Measurements from ENCODE around the gene DGKB. TPM values are rescaled to one million over a fixed set of nuclear protein-coding genes. Genes with fewer than 3 reads are reported as not detected.

The DGKB gene
- total and polyA plus RNA-seq, 2 donors (not counting 1 experiment from before 2014, with no cell fraction given), result 0.31 TPM; not detected in 1

DNA sequence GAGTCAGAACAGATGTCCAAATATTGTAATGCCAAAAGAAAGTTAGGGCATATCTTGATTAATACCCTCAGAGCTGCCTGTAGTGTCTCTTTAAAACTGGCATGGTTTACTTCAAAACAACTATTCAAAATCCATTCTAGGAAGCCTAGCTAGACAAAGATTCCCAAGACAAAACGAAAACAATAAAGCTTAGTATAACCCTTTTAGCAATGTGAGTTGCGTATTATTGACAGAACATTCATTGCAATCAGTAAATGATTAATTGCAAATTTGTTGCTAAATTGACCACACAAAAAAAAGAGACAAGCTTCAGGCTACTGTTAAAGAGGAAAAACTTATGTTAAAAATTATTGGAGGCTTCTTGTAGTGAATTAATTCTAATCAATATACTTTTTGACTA, 406.9 kb downstream of the DGKB start:
- Histone ChIP-seq H2AFZ (ENCODE audit: low read length) (no peak overlapping the region), H3K79me2 (ENCODE audit: control insufficient read depth, insufficient read depth, low read length) (no peaks in the 10 kb centered on the region), H4K20me1 (ENCODE audit: control insufficient read depth, extremely low read depth, insufficient read depth, low read length) (no peaks in the 10 kb centered on the region), H3K9ac (ENCODE audit: insufficient read depth, low read length) (no peak overlapping the region), H3K4me2 (ENCODE audit: extremely low read depth, insufficient read depth, low read length) (no peak overlapping the region), H3K9me3 (ENCODE audit: control insufficient read depth, insufficient read depth, low read depth, low read length) (no peaks in the 10 kb centered on the region), H3K4me3 (replicated peaks in 1 of 4; ENCODE audit: control extremely low read depth in 1 of 4, insufficient read depth in 1 of 4, low read depth in 3 of 4, low read length in 4 of 4) (no peak overlapping the region), H3K36me3 (ENCODE audit: control insufficient read depth, insufficient read depth, low read length) (no peaks in the 10 kb centered on the region), H3K4me1 (ENCODE audit: control insufficient read depth, extremely low read depth, insufficient read depth, low read length) (no peaks in the 10 kb centered on the region), H3K27me3 (ENCODE audit: control insufficient read depth, insufficient read depth, low read length) (no peaks in the 10 kb centered on the region), H3K27ac (ENCODE audit: insufficient read depth, low read length) (no peak overlapping the region)
- DNase-seq (ENCODE audit: low read depth in 2 of 2), result no peak
- no peak for TF ChIP-seq EZH2 (IDR thresholded peaks at IDR 0.05; ENCODE audit: low read length, missing control alignments)
- TF ChIP-seq, protein P1, sequence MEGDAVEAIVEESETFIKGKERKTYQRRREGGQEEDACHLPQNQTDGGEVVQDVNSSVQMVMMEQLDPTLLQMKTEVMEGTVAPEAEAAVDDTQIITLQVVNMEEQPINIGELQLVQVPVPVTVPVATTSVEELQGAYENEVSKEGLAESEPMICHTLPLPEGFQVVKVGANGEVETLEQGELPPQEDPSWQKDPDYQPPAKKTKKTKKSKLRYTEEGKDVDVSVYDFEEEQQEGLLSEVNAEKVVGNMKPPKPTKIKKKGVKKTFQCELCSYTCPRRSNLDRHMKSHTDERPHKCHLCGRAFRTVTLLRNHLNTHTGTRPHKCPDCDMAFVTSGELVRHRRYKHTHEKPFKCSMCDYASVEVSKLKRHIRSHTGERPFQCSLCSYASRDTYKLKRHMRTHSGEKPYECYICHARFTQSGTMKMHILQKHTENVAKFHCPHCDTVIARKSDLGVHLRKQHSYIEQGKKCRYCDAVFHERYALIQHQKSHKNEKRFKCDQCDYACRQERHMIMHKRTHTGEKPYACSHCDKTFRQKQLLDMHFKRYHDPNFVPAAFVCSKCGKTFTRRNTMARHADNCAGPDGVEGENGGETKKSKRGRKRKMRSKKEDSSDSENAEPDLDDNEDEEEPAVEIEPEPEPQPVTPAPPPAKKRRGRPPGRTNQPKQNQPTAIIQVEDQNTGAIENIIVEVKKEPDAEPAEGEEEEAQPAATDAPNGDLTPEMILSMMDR (conservative IDR thresholded peaks at IDR 0.05 in 1 of 2, IDR thresholded peaks at IDR 0.05 in 1 of 2; ENCODE audit: low read depth in 1 of 2, low read length in 2 of 2), result no peak

DNA sequence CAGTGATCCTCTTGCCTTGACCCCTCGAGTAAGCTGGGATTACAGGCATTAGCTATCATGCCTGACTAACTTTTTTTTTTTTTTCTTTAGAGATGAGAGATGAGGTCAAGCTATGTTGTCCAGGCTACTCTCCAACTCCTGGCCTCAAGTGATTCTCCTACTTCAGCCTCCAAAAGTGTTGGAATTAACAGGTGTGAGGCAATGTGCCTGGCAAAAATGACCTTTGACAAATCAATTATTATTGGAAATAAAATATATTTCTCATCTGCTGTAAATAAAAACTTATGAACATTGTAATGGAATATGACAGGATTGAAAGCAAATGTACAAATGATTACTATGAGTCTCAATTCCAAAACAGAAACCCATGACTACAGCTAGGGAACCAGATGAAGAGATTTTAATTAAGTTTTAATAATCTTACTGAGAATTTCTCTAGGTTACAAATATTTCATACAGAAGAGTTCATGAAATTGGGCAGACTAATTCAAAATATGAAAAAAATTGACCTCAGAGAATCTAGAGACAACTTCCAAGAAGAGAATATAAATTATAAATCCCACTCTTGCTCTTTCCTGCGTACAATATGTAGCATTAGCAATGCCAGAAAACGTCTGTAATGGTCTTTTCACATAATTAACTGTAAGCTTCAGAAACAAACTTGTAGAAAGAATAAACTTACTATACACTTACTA, 414.7 kb downstream of the DGKB start:
- no peak overlapping the region for H3K27ac ChIP-seq (ENCODE audit: insufficient read depth, low read length)
- no peak overlapping the region for H3K9ac ChIP-seq (ENCODE audit: insufficient read depth, low read length)
- H3K27me3 ChIP-seq (ENCODE audit: control insufficient read depth, insufficient read depth, low read length), result no peaks in the 10 kb centered on the region
- no peaks in the 10 kb centered on the region for H3K79me2 ChIP-seq (ENCODE audit: control insufficient read depth, insufficient read depth, low read length)
- no peaks in the 10 kb centered on the region for H3K36me3 ChIP-seq (ENCODE audit: control insufficient read depth, insufficient read depth, low read length)
- H3K4me2 ChIP-seq (ENCODE audit: extremely low read depth, insufficient read depth, low read length), result no peak overlapping the region
- H3K4me1 ChIP-seq (ENCODE audit: control insufficient read depth, extremely low read depth, insufficient read depth, low read length), result no peaks in the 10 kb centered on the region
- H3K9me3 ChIP-seq (ENCODE audit: control insufficient read depth, insufficient read depth, low read depth, low read length), result no peaks in the 10 kb centered on the region
- H2AFZ ChIP-seq (ENCODE audit: low read length), result no peak overlapping the region
- TF ChIP-seq, protein P1 (conservative IDR thresholded peaks at IDR 0.05 in 1 of 2, IDR thresholded peaks at IDR 0.05 in 1 of 2; ENCODE audit: low read depth in 1 of 2, low read length in 2 of 2), result no peak
- no peak for TF ChIP-seq EZH2 (IDR thresholded peaks at IDR 0.05; ENCODE audit: low read length, missing control alignments)
- no peak overlapping the region for H3K4me3 ChIP-seq (replicated peaks in 1 of 4; ENCODE audit: control extremely low read depth in 1 of 4, insufficient read depth in 1 of 4, low read depth in 3 of 4, low read length in 4 of 4)
- DNase-seq (ENCODE audit: low read depth in 2 of 2), result no peak
- no peaks in the 10 kb centered on the region for H4K20me1 ChIP-seq (ENCODE audit: control insufficient read depth, extremely low read depth, insufficient read depth, low read length)

DNA sequence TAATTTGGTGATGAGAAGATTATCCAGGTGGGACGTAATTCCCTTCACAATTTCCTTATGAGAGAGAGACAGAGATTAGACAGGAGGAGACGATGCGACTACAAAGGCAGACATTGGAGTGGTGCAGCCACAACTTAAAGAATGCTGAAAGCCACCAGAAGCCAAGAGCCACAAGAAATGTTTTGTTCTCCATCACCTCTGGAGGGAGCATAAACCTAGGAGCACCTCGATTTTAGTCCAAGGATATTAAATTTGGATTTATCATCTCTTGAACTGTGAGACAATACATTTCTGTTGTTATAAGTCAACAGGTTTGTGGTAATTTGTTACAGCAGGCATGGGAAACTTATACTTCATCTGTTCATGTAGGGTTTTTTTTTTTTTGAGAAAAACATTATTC, 418.9 kb downstream of the DGKB start:
- no peak overlapping the region for H3K9ac ChIP-seq (ENCODE audit: insufficient read depth, low read length)
- no peak overlapping the region for H2AFZ ChIP-seq (ENCODE audit: low read length)
- H3K4me1 ChIP-seq (ENCODE audit: control insufficient read depth, extremely low read depth, insufficient read depth, low read length), result no peaks in the 10 kb centered on the region
- H3K79me2 ChIP-seq (ENCODE audit: control insufficient read depth, insufficient read depth, low read length), result no peaks in the 10 kb centered on the region
- no peak overlapping the region for H3K4me2 ChIP-seq (ENCODE audit: extremely low read depth, insufficient read depth, low read length)
- no peaks in the 10 kb centered on the region for H4K20me1 ChIP-seq (ENCODE audit: control insufficient read depth, extremely low read depth, insufficient read depth, low read length)
- no peaks in the 10 kb centered on the region for H3K36me3 ChIP-seq (ENCODE audit: control insufficient read depth, insufficient read depth, low read length)
- no peak for TF ChIP-seq EZH2 (IDR thresholded peaks at IDR 0.05; ENCODE audit: low read length, missing control alignments)
- TF ChIP-seq, protein P1 (conservative IDR thresholded peaks at IDR 0.05 in 1 of 2, IDR thresholded peaks at IDR 0.05 in 1 of 2; ENCODE audit: low read depth in 1 of 2, low read length in 2 of 2), result no peak
- DNase-seq (ENCODE audit: low read depth in 2 of 2), result no peak
- H3K27ac ChIP-seq (ENCODE audit: insufficient read depth, low read length), result no peak overlapping the region
- no peaks in the 10 kb centered on the region for H3K27me3 ChIP-seq (ENCODE audit: control insufficient read depth, insufficient read depth, low read length)
- H3K4me3 ChIP-seq (replicated peaks in 1 of 4; ENCODE audit: control extremely low read depth in 1 of 4, insufficient read depth in 1 of 4, low read depth in 3 of 4, low read length in 4 of 4), result no peak overlapping the region
- H3K9me3 ChIP-seq (ENCODE audit: control insufficient read depth, insufficient read depth, low read depth, low read length), result no peaks in the 10 kb centered on the region
